Measurements from ENCODE around the gene TOMM34. TPM values are rescaled to one million over a fixed set of nuclear protein-coding genes. Genes with fewer than 3 reads are reported as not detected.

The TOMM34 gene
- total RNA-seq, 2 donors from 2014 or later = 24.4 to 163 TPM

GRCh38 chr20:44909872-44910689, 50.1 kb downstream of the TOMM34 start, which contains the start of gene PABPC1L:
PABPC1L (plus strand) TSS chr20:44910060; CDS start chr20:44910144, 84 bp downstream.
- WGBS = 2% methylated on average over 61 of the region's 61 CpGs
- intact Hi-C loops (cut with DNase I) = no loop called here
- peak within 1 kb of the TSS in 1 of 2 donors; percentile 20 for H3K27ac ChIP-seq

GRCh38 chr20:44908987-44909871, 51.0 kb downstream of the TOMM34 start:
- H3K36me3 ChIP-seq = peaks cover 0 to 6% of the 10 kb centered on the region in 2 donors
- H3K27me3 ChIP-seq (replicated peaks; ENCODE audit: insufficient read depth) = no peaks in the 10 kb centered on the region
- no peaks in the 10 kb centered on the region for H3K9me3 ChIP-seq
- H3K4me1 ChIP-seq (replicated peaks) = no peaks in the 10 kb centered on the region
- DNase-seq (ENCODE audit: low spot score) = no peak
- peak overlapping the region; percentile 63 to 64 for H3K4me3 ChIP-seq
- H3K27ac ChIP-seq = peak overlapping the region in 1 of 2 donors; percentile 20
- TF ChIP-seq POLR2A (IDR thresholded peaks at IDR 0.05) (no peak), CTCF (IDR thresholded peaks at IDR 0.05) (no peak), POLR2AphosphoS5 (IDR thresholded peaks at IDR 0.05) (no peak)
- WGBS = 26% methylated on average over 14 of the region's 14 CpGs
- intact Hi-C loops (cut with DNase I) = no loop called here

More at GRCh38 chr20:44909872-44910689, 50.1 kb downstream of the TOMM34 start, which contains the start of gene PABPC1L:
- no peaks in the 10 kb centered on the region for H3K4me1 ChIP-seq (replicated peaks)
- no peak for TF ChIP-seq POLR2AphosphoS5 (IDR thresholded peaks at IDR 0.05)
- no peak for TF ChIP-seq POLR2A (IDR thresholded peaks at IDR 0.05)
- no peak for TF ChIP-seq CTCF (IDR thresholded peaks at IDR 0.05)
- H3K9me3 ChIP-seq = no peaks in the 10 kb centered on the region
- DNase-seq (ENCODE audit: low spot score) = peak; percentile 68
- H3K27me3 ChIP-seq (replicated peaks; ENCODE audit: insufficient read depth) = no peaks in the 10 kb centered on the region
- H3K4me3 ChIP-seq = peak within 1 kb of the TSS; percentile 63 to 64
- H3K36me3 ChIP-seq = peaks cover 0 to 6% of the 10 kb centered on the region in 2 donors

GRCh38 chr20:44904377-44904776, 55.8 kb downstream of the TOMM34 start:
- 43% methylated on average over 5 of the region's 5 CpGs for WGBS
- H3K36me3 ChIP-seq = peaks cover 0 to 11% of the 10 kb centered on the region in 2 donors
- H3K4me1 ChIP-seq (replicated peaks) = no peaks in the 10 kb centered on the region
- H3K9me3 ChIP-seq = no peaks in the 10 kb centered on the region
- H3K27ac ChIP-seq = no peak overlapping the region
- no peak overlapping the region for H3K4me3 ChIP-seq
- no peaks in the 10 kb centered on the region for H3K27me3 ChIP-seq (replicated peaks; ENCODE audit: insufficient read depth)
- no peak for DNase-seq (ENCODE audit: low spot score)
- no peak for TF ChIP-seq POLR2AphosphoS5 (IDR thresholded peaks at IDR 0.05)
- no peak for TF ChIP-seq POLR2A (IDR thresholded peaks at IDR 0.05)
- TF ChIP-seq CTCF (IDR thresholded peaks at IDR 0.05) = no peak
- intact Hi-C loops (cut with DNase I) = no loop called here

- Histone ChIP-seq H3K36me3 (peaks cover 0 to 11% of the 10 kb centered on the region in 2 donors), H3K4me1 (replicated peaks) (no peaks in the 10 kb centered on the region), H3K4me3 (no peak overlapping the region), H3K27me3 (replicated peaks; ENCODE audit: insufficient read depth) (no peaks in the 10 kb centered on the region), H3K9me3 (no peaks in the 10 kb centered on the region), H3K27ac (no peak overlapping the region)
- DNase-seq (ENCODE audit: low spot score) = no peak
- intact Hi-C loops (cut with DNase I) = no loop called here
- WGBS = 86% methylated on average over 2 of the region's 2 CpGs
- TF ChIP-seq POLR2A (IDR thresholded peaks at IDR 0.05) (no peak), CTCF (IDR thresholded peaks at IDR 0.05) (no peak), POLR2AphosphoS5 (IDR thresholded peaks at IDR 0.05) (no peak)
Observed at GRCh38 chr20:44901974-44902373, 58.2 kb downstream of the TOMM34 start.

Data from prostate gland (tissue), 2 donors.